Endodermal cell (in vitro differentiated cells): Measurements from ENCODE around the gene DIRAS1. TPM values are rescaled to one million over a fixed set of nuclear protein-coding genes. Genes with fewer than 3 reads are reported as not detected.

Experiments used
- DNase-seq: peaks from one replicate; pipeline ENCODE4 v3.0.0-alpha.2; 2017
- H3K27ac ChIP-seq: 2 replicates; pipeline ENCODE4 v1.5.1; 2013; ENCODE audit warnings: mild to moderate bottlenecking, low read depth, low read length, moderate library complexity
- H3K27me3 ChIP-seq: 2 replicates; pipeline ENCODE4 v1.6.1; 2013; ENCODE audit warnings: mild to moderate bottlenecking, low read length, moderate library complexity; ENCODE audit not compliant: insufficient read depth, control insufficient read depth, poor library complexity, severe bottlenecking
- H3K36me3 ChIP-seq: 2 replicates; pipeline ENCODE4 v1.7.0; 2013; ENCODE audit warnings: mild to moderate bottlenecking, low read length, moderate library complexity; ENCODE audit not compliant: control insufficient read depth, insufficient read depth
- H3K4me1 ChIP-seq: one replicate; pipeline ENCODE4 v1.7.0; 2013; ENCODE audit warnings: low read length; ENCODE audit not compliant: control insufficient read depth, insufficient read depth
- H3K4me3 ChIP-seq: 2 replicates; pipeline ENCODE4 v1.5.1; 2013; ENCODE audit warnings: mild to moderate bottlenecking, low read length, moderate library complexity
- H3K9ac ChIP-seq: 2 replicates; pipeline ENCODE4 v1.6.1; 2013; ENCODE audit warnings: mild to moderate bottlenecking, low read length, moderate library complexity; ENCODE audit not compliant: poor library complexity, severe bottlenecking; ENCODE audit errors: extremely low read depth
- H3K9me3 ChIP-seq: 2 replicates; pipeline ENCODE4 v1.6.1; 2013; ENCODE audit warnings: mild to moderate bottlenecking, low read length, moderate library complexity; ENCODE audit not compliant: control insufficient read depth
- H3K27ac Mint-ChIP-seq: 2 replicates; pipeline ENCODE4 v1.8.0; 2020; ENCODE audit warnings: mixed read lengths
- H3K27me3 Mint-ChIP-seq: 2 replicates; pipeline ENCODE4 v1.8.0; 2021; ENCODE audit warnings: mild to moderate bottlenecking, mixed read lengths; ENCODE audit not compliant: insufficient read depth
- H3K36me3 Mint-ChIP-seq: 2 replicates; pipeline ENCODE4 v1.8.0; 2020; ENCODE audit warnings: low read depth, mixed read lengths
- H3K4me1 Mint-ChIP-seq: 2 replicates; pipeline ENCODE4 v1.8.0; 2020; ENCODE audit warnings: mixed read lengths
- H3K4me3 Mint-ChIP-seq: 2 replicates; pipeline ENCODE4 v1.8.0; 2020; ENCODE audit warnings: mild to moderate bottlenecking, moderate library complexity, mixed read lengths
- H3K9me3 Mint-ChIP-seq: 2 replicates; pipeline ENCODE4 v1.8.0; 2020; ENCODE audit warnings: mild to moderate bottlenecking, mixed read lengths
- WGBS, 2 experiments: methylation state at CpG; one replicate each; pipeline versions ENCODE4 v1.1.5 to v1.1.7; 2013; ENCODE audit warnings: missing lambda C conversion rate in 2 of 2, mixed read lengths in 1 of 2; ENCODE audit not compliant: insufficient coverage in 1 of 2, insufficient read length in 1 of 2; 5-methylcytosine and 5-hydroxymethylcytosine counted together
- total RNA-seq, 2 donors: library from RNA; stranded (reverse); fragmentation: NEBNext Ultra II Directional in 1 of 2; extraction: Animal tissue kit (Norgen Biotek cat#: 25700) in 1 of 2; gene quantifications; 2 replicates in 1 of 2; 3 replicates in 1 of 2; pipeline ENCODE4 v1.2.1, GENCODE V29; 2021
- TF ChIP-seq, protein P1 (sequence below): fragments of 200-600 bp; sonication (generic); conservative IDR thresholded peaks from 2 replicates; pipeline ENCODE4 v1.5.0; 2021; ENCODE audit warnings: antibody characterized with exemption, mild to moderate bottlenecking

Gene DIRAS1
- total RNA-seq, 2 donors from 2014 or later: 4.7 to 8.4 TPM

DNA sequence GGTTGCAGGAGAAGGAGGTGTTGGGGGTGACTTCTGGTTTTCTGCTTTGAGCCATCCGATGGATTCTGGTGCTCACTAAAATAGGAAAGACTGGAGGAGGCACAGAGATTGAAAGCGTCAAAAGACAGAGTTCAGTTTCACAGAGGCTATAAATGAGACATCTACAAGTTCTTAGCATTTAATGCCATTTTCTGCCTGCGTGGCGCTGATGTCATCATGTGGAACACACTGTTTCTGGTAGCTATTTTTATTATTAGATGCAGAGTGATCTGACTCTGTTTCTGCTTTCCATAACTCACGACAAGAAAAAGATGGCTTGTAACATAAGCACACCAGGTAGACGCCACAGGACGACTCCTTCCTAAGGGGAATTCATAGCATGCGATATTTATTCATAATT, 21.9 kb upstream of the DIRAS1 start:
- Mint-ChIP-seq H3K4me1 (peaks cover 4% of the 10 kb centered on the region), H3K4me3 (no peak overlapping the region), H3K9me3 (no peaks in the 10 kb centered on the region), H3K36me3 (peaks cover 2% of the 10 kb centered on the region), H3K27ac (no peak overlapping the region), H3K27me3 (peaks cover 31% of the 10 kb centered on the region)
- DNase-seq: no peak
- H3K27ac ChIP-seq: no peak overlapping the region
- TF ChIP-seq, protein P1, sequence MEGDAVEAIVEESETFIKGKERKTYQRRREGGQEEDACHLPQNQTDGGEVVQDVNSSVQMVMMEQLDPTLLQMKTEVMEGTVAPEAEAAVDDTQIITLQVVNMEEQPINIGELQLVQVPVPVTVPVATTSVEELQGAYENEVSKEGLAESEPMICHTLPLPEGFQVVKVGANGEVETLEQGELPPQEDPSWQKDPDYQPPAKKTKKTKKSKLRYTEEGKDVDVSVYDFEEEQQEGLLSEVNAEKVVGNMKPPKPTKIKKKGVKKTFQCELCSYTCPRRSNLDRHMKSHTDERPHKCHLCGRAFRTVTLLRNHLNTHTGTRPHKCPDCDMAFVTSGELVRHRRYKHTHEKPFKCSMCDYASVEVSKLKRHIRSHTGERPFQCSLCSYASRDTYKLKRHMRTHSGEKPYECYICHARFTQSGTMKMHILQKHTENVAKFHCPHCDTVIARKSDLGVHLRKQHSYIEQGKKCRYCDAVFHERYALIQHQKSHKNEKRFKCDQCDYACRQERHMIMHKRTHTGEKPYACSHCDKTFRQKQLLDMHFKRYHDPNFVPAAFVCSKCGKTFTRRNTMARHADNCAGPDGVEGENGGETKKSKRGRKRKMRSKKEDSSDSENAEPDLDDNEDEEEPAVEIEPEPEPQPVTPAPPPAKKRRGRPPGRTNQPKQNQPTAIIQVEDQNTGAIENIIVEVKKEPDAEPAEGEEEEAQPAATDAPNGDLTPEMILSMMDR: no peak
- 73 to 74% methylated on average over 8 of the region's 8 CpGs for WGBS, 2 experiments
- no peak overlapping the region for H3K9ac ChIP-seq
- peaks cover 3% of the 10 kb centered on the region for H3K4me1 ChIP-seq
- no peak overlapping the region for H3K4me3 ChIP-seq
- H3K9me3 ChIP-seq: no peaks in the 10 kb centered on the region
- no peaks in the 10 kb centered on the region for H3K36me3 ChIP-seq
- H3K27me3 ChIP-seq: peaks cover 40% of the 10 kb centered on the region

DNA sequence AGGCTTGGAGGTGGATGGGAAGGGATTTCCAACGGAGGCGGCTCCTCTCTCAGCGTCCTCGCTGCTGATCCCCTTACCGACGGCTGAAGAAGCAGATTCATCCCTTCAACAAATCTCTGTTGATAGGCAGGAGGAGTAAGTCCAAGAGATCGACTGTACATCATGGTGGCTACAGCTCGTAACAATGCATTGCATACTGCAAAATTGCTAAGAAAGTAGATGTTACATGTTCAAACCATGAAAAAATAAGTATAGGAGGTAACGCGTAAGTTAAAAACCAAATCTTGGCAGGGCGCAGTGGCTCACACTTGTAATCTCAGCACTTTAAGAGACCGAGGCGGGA, 19.1 kb upstream of the DIRAS1 start:
- peaks cover 21% of the 10 kb centered on the region for H3K27me3 Mint-ChIP-seq
- no peak overlapping the region for H3K27ac Mint-ChIP-seq
- no peak overlapping the region for H3K4me3 ChIP-seq
- H3K36me3 ChIP-seq: peaks cover 14% of the 10 kb centered on the region
- DNase-seq: no peak
- H3K27ac ChIP-seq: no peak overlapping the region
- TF ChIP-seq, protein P1: no peak
- 48 to 49% methylated on average over 13 of the region's 13 CpGs for WGBS, 2 experiments
- H3K27me3 ChIP-seq: peaks cover 40% of the 10 kb centered on the region
- no peak overlapping the region for H3K9ac ChIP-seq
- peaks cover 4% of the 10 kb centered on the region for H3K4me1 Mint-ChIP-seq
- H3K9me3 Mint-ChIP-seq: peaks cover 3% of the 10 kb centered on the region
- H3K4me1 ChIP-seq: peaks cover 3% of the 10 kb centered on the region
- H3K36me3 Mint-ChIP-seq: peaks cover 25% of the 10 kb centered on the region
- peak overlapping the region; percentile 79 for H3K4me3 Mint-ChIP-seq
- peaks cover 6% of the 10 kb centered on the region for H3K9me3 ChIP-seq

DNA sequence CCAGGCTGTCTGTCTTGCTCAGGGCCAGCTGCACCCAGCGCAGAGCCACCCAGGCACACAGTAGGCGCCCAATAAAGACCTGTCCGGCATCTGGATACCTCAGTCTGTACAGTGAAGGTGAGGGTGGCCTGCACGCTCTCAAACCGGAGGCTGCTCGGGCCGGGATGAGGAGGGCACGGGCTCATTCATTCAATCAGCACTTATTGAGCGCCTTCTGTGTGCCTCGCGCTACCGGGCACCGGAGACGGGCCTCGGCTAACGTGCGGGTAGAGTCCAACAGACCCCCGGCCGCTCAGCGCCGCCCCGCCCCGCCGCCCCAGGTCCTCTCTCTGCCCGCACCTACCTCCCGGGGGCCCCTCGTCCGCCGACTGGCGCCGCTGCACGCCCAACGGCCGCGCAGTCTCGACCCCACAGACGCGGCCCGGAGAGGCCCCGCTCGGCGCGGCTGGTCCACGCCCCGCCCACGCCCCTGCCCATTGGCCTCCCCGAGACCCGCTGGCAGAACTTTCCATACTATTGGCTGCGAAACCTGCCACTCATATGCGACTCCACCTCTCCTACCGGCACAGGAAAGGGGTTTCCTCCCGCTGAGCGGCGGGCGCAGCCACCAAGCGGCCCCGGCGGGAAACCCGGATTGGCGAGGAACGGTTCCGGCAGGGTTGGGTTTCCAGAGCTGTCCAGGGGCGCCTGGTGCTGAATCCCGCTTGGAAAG, 18.6 kb upstream of the DIRAS1 start, which contains the start of gene SLC39A3:
Gene SLC39A3 (minus strand): TSS at position 416 of the 712 bp plus-strand sequence. CDS start 2,760 bp downstream, outside the sequence.
- DNase-seq: peak; percentile 100
- Histone ChIP-seq H3K4me1 (peaks cover 3% of the 10 kb centered on the region), H3K27me3 (peaks cover 37% of the 10 kb centered on the region), H3K36me3 (peaks cover 14% of the 10 kb centered on the region), H3K27ac (no peak within 1 kb of the TSS), H3K4me3 (peak within 1 kb of the TSS; percentile 90), H3K9me3 (peaks cover 6% of the 10 kb centered on the region), H3K9ac (peak within 1 kb of the TSS; percentile 38)
- Mint-ChIP-seq H3K36me3 (peaks cover 31% of the 10 kb centered on the region), H3K4me3 (peak within 1 kb of the TSS; percentile 79), H3K27ac (no peak within 1 kb of the TSS), H3K9me3 (peaks cover 3% of the 10 kb centered on the region), H3K27me3 (peaks cover 21% of the 10 kb centered on the region), H3K4me1 (peaks cover 4% of the 10 kb centered on the region)
- TF ChIP-seq, protein P1: peak; percentile 22
- 1% methylated on average over 39 to 64 of the region's 64 CpGs for WGBS, 2 experiments
